Left lung (tissue), 10 donors: ENCODE results near the gene ANKMY1. TPM values are rescaled to one million over a fixed set of nuclear protein-coding genes. Genes with fewer than 3 reads are reported as not detected.
A peak's percentile ranks its signal among the peaks of the same experiment; 100 is the strongest.

Experiments used
- ATAC-seq: fragments of 200-7000 bp; cut with Tn5 transposase; one replicate; pipeline ENCODE4 v1.9.1; 2020; ENCODE audit warnings: moderate library complexity
- DNase-seq, 4 donors: peaks; one replicate each; pipeline ENCODE4 v3.0.0-alpha.2; 2013 to 2020
- H3K27ac ChIP-seq, 2 donors: fragments of 200-600 bp; sonication (generic) in 1 of 2; one replicate each; pipeline versions ENCODE4 v1.5.0 to v1.8.0; 2020 to 2021
- H3K27me3 ChIP-seq, 2 donors: fragments of 200-600 bp; sonication (generic) in 1 of 2; one replicate each; pipeline versions ENCODE4 v1.5.0 to v1.8.0; 2020 to 2021
- H3K36me3 ChIP-seq, 2 donors: fragments of 200-600 bp; sonication (generic) in 1 of 2; one replicate each; pipeline versions ENCODE4 v1.5.0 to v1.8.0; 2020 to 2021
- H3K4me1 ChIP-seq, 2 donors: fragments of 200-600 bp; one replicate each; pipeline ENCODE4 v1.8.0; 2021
- H3K4me3 ChIP-seq, 2 donors: fragments of 200-600 bp; sonication (generic) in 1 of 2; one replicate each; pipeline versions ENCODE4 v1.5.0 to v1.8.0; 2020 to 2021; ENCODE audit warnings: mild to moderate bottlenecking in 1 of 2
- H3K9me3 ChIP-seq, 2 donors: fragments of 200-600 bp; sonication (generic) in 1 of 2; one replicate each; pipeline versions ENCODE4 v1.5.0 to v1.8.0; 2020 to 2021
- intact Hi-C, 2 donors: fragments of 100-400 bp; cut with DNase I; formaldehyde crosslinking; loops; one replicate each; pipeline versions ENCODE4 v1.11.2 to v1.14.2; 2022
- polyA plus RNA-seq, 6 donors: library from polyadenylated mRNA; unstranded; fragments of 120-200 nt; gene quantifications; one replicate each; pipeline ENCODE4 v1.2.1, GENCODE V29; 2013; ENCODE audit not compliant: insufficient read length in 6 of 6
- total RNA-seq, 2 donors: library from RNA; stranded (reverse); fragmentation: NEBNext Ultra II Directional; extraction: Animal tissue kit (Norgen Biotek cat#: 25700); gene quantifications; one replicate each; pipeline ENCODE4 v1.2.1, GENCODE V29; 2021
- TF ChIP-seq, protein P1 (sequence below), 2 donors: fragments of 200-600 bp; sonication (generic) in 1 of 2; IDR thresholded peaks; one replicate each; pipeline versions ENCODE4 v1.5.0 to v1.8.0; 2021; ENCODE audit warnings: antibody characterized with exemption in 2 of 2
- donor health status: DM: no; HTN: yes; CAD: no.
- donor health status: DM: no; HTN: no; CAD: no.

ANKMY1 gene
- total and polyA plus RNA-seq, 8 donors = 11.8 to 20.1 (median 15.1) TPM

DNA sequence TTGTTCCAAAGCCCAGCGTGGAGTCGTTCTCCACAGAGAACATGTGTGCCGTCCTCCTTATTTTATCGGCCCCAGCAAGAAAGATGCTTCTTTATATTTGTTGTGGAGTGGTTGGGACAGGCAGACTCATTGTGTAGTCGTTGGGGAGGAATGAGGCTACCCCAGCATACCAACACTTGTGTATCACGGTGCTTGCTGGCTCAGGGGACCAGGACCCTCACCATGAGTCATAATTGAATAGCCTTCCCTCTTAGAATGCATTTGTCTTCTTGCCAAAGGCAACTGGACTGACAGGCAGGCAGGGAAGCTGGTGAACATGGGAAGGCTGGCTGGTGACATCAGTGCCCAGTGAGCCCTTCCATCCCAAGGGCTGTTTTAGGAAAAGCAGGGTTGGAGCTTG lies 33.4 kb upstream of the ANKMY1 start:
- no peaks in the 10 kb centered on the region for H3K27me3 ChIP-seq
- intact Hi-C loops = no loop called here
- DNase-seq (no peak), ATAC-seq (no peak)
- no peak overlapping the region for H3K27ac ChIP-seq
- H3K36me3 ChIP-seq = peaks cover 0 to 68% of the 10 kb centered on the region in 2 donors
- H3K4me1 ChIP-seq = peaks cover 13 to 20% of the 10 kb centered on the region in 2 donors
- TF ChIP-seq, protein P1, sequence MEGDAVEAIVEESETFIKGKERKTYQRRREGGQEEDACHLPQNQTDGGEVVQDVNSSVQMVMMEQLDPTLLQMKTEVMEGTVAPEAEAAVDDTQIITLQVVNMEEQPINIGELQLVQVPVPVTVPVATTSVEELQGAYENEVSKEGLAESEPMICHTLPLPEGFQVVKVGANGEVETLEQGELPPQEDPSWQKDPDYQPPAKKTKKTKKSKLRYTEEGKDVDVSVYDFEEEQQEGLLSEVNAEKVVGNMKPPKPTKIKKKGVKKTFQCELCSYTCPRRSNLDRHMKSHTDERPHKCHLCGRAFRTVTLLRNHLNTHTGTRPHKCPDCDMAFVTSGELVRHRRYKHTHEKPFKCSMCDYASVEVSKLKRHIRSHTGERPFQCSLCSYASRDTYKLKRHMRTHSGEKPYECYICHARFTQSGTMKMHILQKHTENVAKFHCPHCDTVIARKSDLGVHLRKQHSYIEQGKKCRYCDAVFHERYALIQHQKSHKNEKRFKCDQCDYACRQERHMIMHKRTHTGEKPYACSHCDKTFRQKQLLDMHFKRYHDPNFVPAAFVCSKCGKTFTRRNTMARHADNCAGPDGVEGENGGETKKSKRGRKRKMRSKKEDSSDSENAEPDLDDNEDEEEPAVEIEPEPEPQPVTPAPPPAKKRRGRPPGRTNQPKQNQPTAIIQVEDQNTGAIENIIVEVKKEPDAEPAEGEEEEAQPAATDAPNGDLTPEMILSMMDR (IDR thresholded peaks at IDR 0.05) = no peak
- no peaks in the 10 kb centered on the region for H3K9me3 ChIP-seq
- H3K4me3 ChIP-seq = no peak overlapping the region

DNA sequence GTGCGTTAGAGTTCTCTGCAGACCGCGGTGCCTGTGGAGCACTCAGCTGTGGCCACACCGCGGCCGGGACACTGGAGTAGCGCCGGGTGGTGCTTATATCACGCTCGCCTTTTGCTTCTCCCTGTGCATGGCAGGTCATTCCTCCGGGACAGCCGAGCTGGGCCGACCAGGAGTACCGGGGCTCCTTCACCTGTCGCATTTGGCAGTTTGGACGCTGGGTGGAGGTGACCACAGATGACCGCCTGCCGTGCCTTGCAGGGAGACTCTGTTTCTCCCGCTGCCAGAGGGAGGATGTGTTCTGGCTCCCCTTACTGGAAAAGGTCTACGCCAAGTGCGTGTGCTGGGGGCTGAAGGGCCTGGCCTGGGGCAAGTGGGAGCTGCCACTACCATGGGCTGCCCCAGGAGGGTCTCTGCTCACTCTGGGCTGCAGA lies 32.9 kb upstream of the ANKMY1 start:
- H3K9me3 ChIP-seq = no peaks in the 10 kb centered on the region
- intact Hi-C loops = no loop called here
- H3K27ac ChIP-seq = no peak overlapping the region
- H3K36me3 ChIP-seq = peaks cover 0 to 63% of the 10 kb centered on the region in 2 donors
- H3K4me1 ChIP-seq = peaks cover 13 to 20% of the 10 kb centered on the region in 2 donors
- no peaks in the 10 kb centered on the region for H3K27me3 ChIP-seq
- no peak for ATAC-seq
- TF ChIP-seq, protein P1 (IDR thresholded peaks at IDR 0.05) = no peak
- no peak for DNase-seq
- no peak overlapping the region for H3K4me3 ChIP-seq

DNA sequence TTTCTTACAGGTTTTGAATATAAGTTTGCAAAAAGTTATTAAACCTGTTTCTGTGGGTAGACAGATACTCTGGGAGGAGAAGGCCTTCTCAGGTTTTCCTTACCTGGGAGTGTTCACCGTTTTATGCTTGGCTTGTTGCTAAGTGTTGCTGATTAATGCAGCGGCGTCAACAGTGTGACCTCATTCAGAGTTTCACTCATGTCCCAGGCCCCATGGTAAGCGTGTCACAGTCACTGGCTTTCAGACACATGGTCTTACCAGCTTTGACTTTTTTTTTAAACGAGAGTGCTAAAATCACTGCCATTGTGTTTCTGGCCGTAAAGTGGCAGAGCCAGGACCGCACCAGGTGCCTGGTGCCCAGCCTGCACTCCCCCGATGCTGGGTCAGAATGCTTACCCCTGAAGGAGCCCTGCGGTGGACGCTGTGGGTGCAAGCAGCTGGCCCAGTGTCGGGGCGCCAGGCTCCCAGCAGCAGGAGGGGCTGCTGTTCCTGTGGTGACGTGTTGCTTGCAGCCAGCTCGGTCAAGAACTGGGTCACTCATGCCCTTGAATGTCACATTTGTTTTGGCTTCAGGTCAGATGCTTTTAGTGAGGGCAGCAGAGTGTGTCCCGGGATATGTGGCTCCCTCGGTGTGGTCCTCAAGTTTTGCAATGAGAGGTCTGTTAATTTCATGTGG lies 32.2 kb upstream of the ANKMY1 start:
- Histone ChIP-seq H3K4me3 (no peak overlapping the region), H3K4me1 (peaks cover 19 to 27% of the 10 kb centered on the region in 2 donors), H3K27me3 (no peaks in the 10 kb centered on the region), H3K9me3 (no peaks in the 10 kb centered on the region), H3K27ac (no peak overlapping the region), H3K36me3 (peaks cover 0 to 56% of the 10 kb centered on the region in 2 donors)
- no peak for ATAC-seq
- TF ChIP-seq, protein P1 (IDR thresholded peaks at IDR 0.05) = no peak
- intact Hi-C loops = no loop called here
- DNase-seq = no peak

DNA sequence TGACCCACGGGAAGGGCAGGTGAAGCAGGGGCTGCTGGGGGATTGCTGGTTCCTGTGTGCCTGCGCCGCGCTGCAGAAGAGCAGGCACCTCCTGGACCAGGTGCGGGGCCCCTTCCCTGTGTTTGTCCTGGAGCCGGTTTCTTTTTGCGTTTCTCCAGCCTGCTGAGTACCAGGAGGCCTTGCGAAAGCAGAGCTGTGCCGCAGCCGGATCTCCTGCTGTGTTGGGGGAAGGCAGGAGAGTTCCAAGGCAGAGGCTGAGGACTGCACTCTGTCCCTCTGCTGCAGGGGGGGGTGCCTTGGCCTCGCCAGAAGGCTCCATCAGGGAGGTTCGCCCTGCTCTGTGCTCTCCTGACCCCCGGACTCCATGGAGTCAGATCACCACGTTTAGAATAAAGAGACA lies 31.6 kb upstream of the ANKMY1 start:
- Histone ChIP-seq H3K27ac (no peak overlapping the region), H3K9me3 (no peaks in the 10 kb centered on the region), H3K4me3 (no peak overlapping the region), H3K4me1 (peaks cover 23 to 33% of the 10 kb centered on the region in 2 donors), H3K27me3 (no peaks in the 10 kb centered on the region), H3K36me3 (peaks cover 0 to 51% of the 10 kb centered on the region in 2 donors)
- DNase-seq (peak in 1 of 4 donors; percentile 45), ATAC-seq (no peak)
- intact Hi-C loops = no loop called here
- TF ChIP-seq, protein P1 (IDR thresholded peaks at IDR 0.05) = no peak

- TF ChIP-seq, protein P1 (IDR thresholded peaks at IDR 0.05) = no peak
- peaks cover 23 to 40% of the 10 kb centered on the region in 2 donors for H3K4me1 ChIP-seq
- no peaks in the 10 kb centered on the region for H3K27me3 ChIP-seq
- DNase-seq = no peak
- intact Hi-C loops = no loop called here
- H3K36me3 ChIP-seq = peaks cover 0 to 44% of the 10 kb centered on the region in 2 donors
- ATAC-seq = no peak
- H3K9me3 ChIP-seq = no peaks in the 10 kb centered on the region
- no peak overlapping the region for H3K27ac ChIP-seq
- no peak overlapping the region for H3K4me3 ChIP-seq
Measured at GRCh38 chr2:240588669-240589068, 30.9 kb upstream of the ANKMY1 start.
